ENCODE results near the gene ZC3H18. TPM values are rescaled to one million over a fixed set of nuclear protein-coding genes. Genes with fewer than 3 reads are reported as not detected.

Gene ZC3H18
- total and polyA plus RNA-seq, 12 donors = 18.3 to 28.7 (median 22.0) TPM

DNA sequence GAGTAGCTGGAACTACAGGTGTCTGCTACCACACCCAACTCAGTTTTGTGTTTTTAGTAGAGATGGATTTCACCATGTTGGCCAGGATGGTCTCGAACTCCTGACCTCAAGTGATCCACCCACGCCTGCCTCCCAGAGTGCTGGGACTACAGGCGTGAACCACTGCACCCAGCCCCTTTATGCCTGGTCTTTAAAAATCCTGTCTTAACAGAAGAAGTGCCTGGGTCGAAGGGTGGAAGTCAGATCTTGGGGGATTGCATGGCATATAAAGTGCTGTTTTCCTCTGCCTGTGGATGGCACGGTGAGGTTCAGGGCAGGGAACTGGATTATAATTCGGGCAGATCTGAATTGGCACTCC is 30.3 kb downstream of the ZC3H18 start:
- TF ChIP-seq, protein P1, sequence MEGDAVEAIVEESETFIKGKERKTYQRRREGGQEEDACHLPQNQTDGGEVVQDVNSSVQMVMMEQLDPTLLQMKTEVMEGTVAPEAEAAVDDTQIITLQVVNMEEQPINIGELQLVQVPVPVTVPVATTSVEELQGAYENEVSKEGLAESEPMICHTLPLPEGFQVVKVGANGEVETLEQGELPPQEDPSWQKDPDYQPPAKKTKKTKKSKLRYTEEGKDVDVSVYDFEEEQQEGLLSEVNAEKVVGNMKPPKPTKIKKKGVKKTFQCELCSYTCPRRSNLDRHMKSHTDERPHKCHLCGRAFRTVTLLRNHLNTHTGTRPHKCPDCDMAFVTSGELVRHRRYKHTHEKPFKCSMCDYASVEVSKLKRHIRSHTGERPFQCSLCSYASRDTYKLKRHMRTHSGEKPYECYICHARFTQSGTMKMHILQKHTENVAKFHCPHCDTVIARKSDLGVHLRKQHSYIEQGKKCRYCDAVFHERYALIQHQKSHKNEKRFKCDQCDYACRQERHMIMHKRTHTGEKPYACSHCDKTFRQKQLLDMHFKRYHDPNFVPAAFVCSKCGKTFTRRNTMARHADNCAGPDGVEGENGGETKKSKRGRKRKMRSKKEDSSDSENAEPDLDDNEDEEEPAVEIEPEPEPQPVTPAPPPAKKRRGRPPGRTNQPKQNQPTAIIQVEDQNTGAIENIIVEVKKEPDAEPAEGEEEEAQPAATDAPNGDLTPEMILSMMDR (IDR thresholded peaks at IDR 0.05) = no peak
- H3K27me3 ChIP-seq = no peaks in the 10 kb centered on the region
- ATAC-seq (no peak), DNase-seq (no peak)
- peak overlapping the region; percentile 62 to 89 (median 82) for H3K27ac ChIP-seq
- H3K4me3 ChIP-seq = no peak overlapping the region
- H3K4me1 ChIP-seq = peaks cover 5 to 57% (median 26%) of the 10 kb centered on the region in 9 donors
- WGBS, 2 donors = 94 to 96% methylated on average over 6 of the region's 6 CpGs
- intact Hi-C loops (cut with DNase I) = no loop called here
- no peaks in the 10 kb centered on the region for H3K9me3 ChIP-seq
- peaks cover 0 to 75% (median 24%) of the 10 kb centered on the region in 9 donors for H3K36me3 ChIP-seq

DNA sequence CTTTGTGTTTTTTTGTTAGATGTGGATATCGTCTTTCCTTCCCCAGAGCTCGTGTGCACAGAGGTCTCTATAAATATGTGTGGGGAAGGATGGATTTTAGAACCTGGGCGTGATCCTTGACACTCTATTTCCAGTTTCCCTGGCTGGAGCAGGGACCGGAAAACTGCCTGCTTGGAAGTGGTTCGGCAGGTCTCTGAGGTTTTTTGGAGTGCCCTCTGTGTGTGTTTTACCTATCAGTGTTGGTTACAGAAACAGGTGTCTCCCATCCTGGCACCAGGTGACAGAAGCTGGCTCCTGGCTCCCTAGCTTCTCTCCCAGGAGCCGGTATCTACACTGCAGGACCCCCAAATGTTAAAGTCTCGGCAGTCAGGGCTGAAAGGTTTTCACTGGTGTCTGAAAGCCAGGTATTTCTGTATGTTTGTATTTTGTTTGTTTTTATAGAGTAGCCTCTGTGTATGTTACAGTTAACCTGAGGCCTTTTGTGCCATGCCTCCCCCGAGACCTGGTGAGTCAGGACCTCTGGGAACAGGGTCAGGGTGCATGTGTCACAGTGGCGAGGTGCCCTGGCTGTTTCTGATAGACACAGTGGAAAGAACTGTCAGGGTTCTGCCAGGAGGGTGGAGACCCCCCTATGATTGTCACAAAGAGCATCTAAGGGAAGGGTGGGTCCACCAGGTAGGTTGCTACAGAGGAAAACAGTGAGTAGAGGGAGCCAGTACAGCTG is 31.3 kb downstream of the ZC3H18 start:
- DNase-seq (no peak), ATAC-seq (no peak)
- 92 to 93% methylated on average over 9 of the region's 9 CpGs for WGBS, 2 donors
- no peaks in the 10 kb centered on the region for H3K27me3 ChIP-seq
- H3K4me3 ChIP-seq = no peak overlapping the region
- H3K27ac ChIP-seq = peak overlapping the region in 1 of 10 donors; percentile 87
- no peaks in the 10 kb centered on the region for H3K9me3 ChIP-seq
- peaks cover 0 to 83% (median 24%) of the 10 kb centered on the region in 9 donors for H3K36me3 ChIP-seq
- peaks cover 5 to 48% (median 24%) of the 10 kb centered on the region in 9 donors for H3K4me1 ChIP-seq
- intact Hi-C loops (cut with DNase I) = no loop called here
- TF ChIP-seq, protein P1 (IDR thresholded peaks at IDR 0.05) = no peak

DNA sequence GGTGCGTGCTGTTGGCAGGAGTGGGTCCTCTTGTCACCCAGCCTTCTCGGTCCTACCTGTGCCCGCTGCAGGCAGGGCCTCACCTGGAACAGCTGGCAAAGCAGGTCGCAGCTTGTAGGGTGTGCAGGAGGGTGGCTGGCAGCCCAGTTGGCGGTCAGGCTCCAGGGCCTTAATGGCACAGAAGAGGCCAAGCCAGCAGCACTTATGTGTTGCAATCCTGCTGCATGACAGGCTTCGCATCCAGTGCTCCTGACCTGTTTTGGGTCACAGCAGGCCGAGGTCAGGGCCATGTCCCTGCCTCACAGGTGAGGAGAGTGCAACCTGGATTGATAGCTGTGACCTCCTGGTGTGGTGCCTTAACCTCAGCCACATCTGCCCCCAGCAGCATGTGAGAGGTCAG is 31.9 kb downstream of the ZC3H18 start:
- Histone ChIP-seq H3K36me3 (peaks cover 0 to 89% (median 29%) of the 10 kb centered on the region in 9 donors), H3K4me3 (no peak overlapping the region), H3K27ac (no peak overlapping the region), H3K4me1 (peaks cover 5 to 43% (median 24%) of the 10 kb centered on the region in 9 donors), H3K27me3 (no peaks in the 10 kb centered on the region), H3K9me3 (no peaks in the 10 kb centered on the region)
- no peak for DNase-seq
- no peak for ATAC-seq
- 83 to 87% methylated on average over 7 of the region's 7 CpGs for WGBS, 2 donors
- TF ChIP-seq, protein P1 (IDR thresholded peaks at IDR 0.05) = no peak
- intact Hi-C loops (cut with DNase I) = no loop called here

DNA sequence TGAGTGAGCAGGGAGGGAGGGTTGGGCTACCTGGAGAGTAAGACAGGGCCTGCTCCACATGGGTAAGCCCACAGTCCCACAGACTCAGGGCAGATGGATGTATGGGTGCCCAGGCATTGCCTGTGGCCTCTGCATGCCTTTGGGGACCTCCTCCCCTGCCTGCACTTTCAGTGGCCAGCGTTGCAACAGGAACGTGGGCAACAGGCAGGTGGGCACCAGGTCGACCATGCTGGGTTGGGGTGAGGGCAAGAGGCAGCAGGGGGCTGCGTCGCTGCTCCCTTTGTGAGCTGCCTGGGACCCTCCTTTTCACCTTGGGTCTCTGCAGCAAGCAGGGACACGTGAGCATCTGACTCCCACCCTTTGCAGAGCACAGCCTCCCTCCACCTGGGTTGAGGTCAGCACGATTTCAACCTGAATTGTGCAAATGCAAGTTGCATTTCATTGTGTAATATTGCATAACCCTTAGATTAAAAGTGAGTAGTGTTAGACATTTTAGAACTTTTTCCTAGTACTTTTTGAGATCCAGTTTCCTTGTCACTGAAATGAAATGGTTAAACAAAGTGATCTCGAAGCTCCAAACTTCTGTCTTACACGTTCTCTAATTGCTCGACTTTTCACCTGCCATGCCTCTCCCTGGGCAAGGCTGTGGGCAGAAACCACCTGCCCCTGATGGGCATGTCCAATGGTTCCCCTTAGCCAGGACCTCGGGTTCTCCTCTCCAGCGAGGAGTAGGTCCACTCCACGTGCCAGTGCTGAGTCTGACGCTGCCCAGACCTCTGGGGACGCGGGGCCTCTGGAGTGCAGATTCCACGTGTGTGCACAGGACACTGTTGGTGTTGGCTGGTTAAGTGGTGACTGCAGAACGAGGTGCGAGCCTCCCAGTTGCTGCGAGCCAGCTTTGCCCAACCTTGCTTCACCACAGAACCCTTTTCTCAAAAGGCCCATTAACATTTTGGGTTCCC is 35.3 kb downstream of the ZC3H18 start:
- TF ChIP-seq, protein P1 (IDR thresholded peaks at IDR 0.05) = no peak
- Histone ChIP-seq H3K4me3 (no peak overlapping the region), H3K36me3 (peaks cover 0 to 98% (median 36%) of the 10 kb centered on the region in 9 donors), H3K9me3 (no peaks in the 10 kb centered on the region), H3K27me3 (no peaks in the 10 kb centered on the region), H3K4me1 (peaks cover 0 to 18% (median 3%) of the 10 kb centered on the region in 9 donors), H3K27ac (no peak overlapping the region)
- intact Hi-C loops (cut with DNase I) = no loop called here
- ATAC-seq = peak in 4 of 8 donors; percentile 36 to 78 (median 49)
- 67 to 70% methylated on average over 20 of the region's 20 CpGs for WGBS, 2 donors
- no peak for DNase-seq
